HepG2 (cell line): ENCODE results near the gene NBR1. TPM values are rescaled to one million over a fixed set of nuclear protein-coding genes. Genes with fewer than 3 reads are reported as not detected.

ENCODE experiments used
- ATF7 ChIP-seq, 2 experiments: fragments of 450-650 bp in 1 of 2; sonication (generic) in 1 of 2; formaldehyde crosslinking in 1 of 2; IDR thresholded peaks; 2 replicates each; pipeline versions ENCODE4 v1.4.0 to v1.6.1; 2016 to 2020; ENCODE audit warnings: antibody characterized with exemption in 1 of 2, mild to moderate bottlenecking in 1 of 2, missing genetic modification reagents in 1 of 2
- ATF7-NPFF ChIP-seq: sonication (generic); formaldehyde crosslinking; IDR thresholded peaks from 2 replicates; pipeline ENCODE4 v1.8.1; 2023; ENCODE audit warnings: mild to moderate bottlenecking, low read depth, missing genetic modification reagents, moderate library complexity
- CTCF ChIP-seq: sonication (generic); formaldehyde crosslinking; IDR thresholded peaks from 2 replicates; pipeline ENCODE4 v1.5.0; 2020; ENCODE audit warnings: mild to moderate bottlenecking, missing genetic modification reagents, moderate library complexity
- EP300 ChIP-seq, 3 experiments: sonication (generic) in 1 of 3; formaldehyde crosslinking in 1 of 3; IDR thresholded peaks; 2 replicates each; pipeline versions ENCODE4 v1.5.1 to v1.6.1; 2011 to 2020; ENCODE audit warnings: low read depth in 2 of 3, low read length in 2 of 3, borderline replicate concordance in 1 of 3, improper control_type of control experiment in 1 of 3, mild to moderate bottlenecking in 1 of 3, missing genetic modification reagents in 1 of 3, moderate library complexity in 1 of 3
- HNRNPLL ChIP-seq: fragments of 200-400 bp; formaldehyde crosslinking; IDR thresholded peaks from 2 replicates; pipeline ENCODE4 v1.6.1; 2017; ENCODE audit warnings: mild to moderate bottlenecking, low read depth, low read length; ENCODE audit not compliant: poor library complexity, severe bottlenecking
- KLF15 ChIP-seq: sonication (generic); formaldehyde crosslinking; IDR thresholded peaks from 2 replicates; pipeline ENCODE4 v1.8.1; 2023; ENCODE audit warnings: borderline replicate concordance, mild to moderate bottlenecking, inconsistent platforms, missing genetic modification reagents, mixed read lengths
- LBX2 ChIP-seq: sonication (generic); formaldehyde crosslinking; IDR thresholded peaks from 2 replicates; pipeline ENCODE4 v1.5.0; 2020; ENCODE audit warnings: missing genetic modification reagents, mild to moderate bottlenecking, borderline replicate concordance
- MYC ChIP-seq: sonication (generic); formaldehyde crosslinking; IDR thresholded peaks from 2 replicates; pipeline ENCODE4 v1.9.0; 2021; ENCODE audit warnings: missing genetic modification reagents, borderline replicate concordance
- PAF1 ChIP-seq: IDR thresholded peaks from 2 replicates; pipeline ENCODE4 v1.6.1; 2016; ENCODE audit warnings: missing genetic modification reagents, missing compliant biosample characterization
- PAXIP1 ChIP-seq: sonication (generic); formaldehyde crosslinking; conservative IDR thresholded peaks from 2 replicates; pipeline ENCODE4 v1.4.0; 2020; ENCODE audit warnings: mild to moderate bottlenecking, missing genetic modification reagents, moderate library complexity
- TFDP1 ChIP-seq: IDR thresholded peaks from 2 replicates; pipeline ENCODE4 v1.6.1; 2016; ENCODE audit warnings: missing compliant biosample characterization, missing genetic modification reagents, borderline replicate concordance
- ZBTB2 ChIP-seq: sonication (generic); formaldehyde crosslinking; IDR thresholded peaks from 2 replicates; pipeline ENCODE4 v1.8.0; 2022; ENCODE audit warnings: low read depth, missing genetic modification reagents
- ZFP41 ChIP-seq: sonication (generic); formaldehyde crosslinking; IDR thresholded peaks from 2 replicates; pipeline ENCODE4 v1.4.0; 2020; ENCODE audit warnings: mild to moderate bottlenecking, missing genetic modification reagents, borderline replicate concordance
- ZNF558 ChIP-seq: sonication (generic); formaldehyde crosslinking; IDR thresholded peaks from 2 replicates; pipeline ENCODE4 v1.9.0; 2022; ENCODE audit warnings: mild to moderate bottlenecking, missing genetic modification reagents, borderline replicate concordance
- ZNF577 ChIP-seq: sonication (generic); formaldehyde crosslinking; IDR thresholded peaks from 2 replicates; pipeline ENCODE4 v1.4.0; 2020; ENCODE audit warnings: mild to moderate bottlenecking, low read depth, missing genetic modification reagents, borderline replicate concordance
- ZNF737 ChIP-seq: sonication (generic); formaldehyde crosslinking; IDR thresholded peaks from 2 replicates; pipeline ENCODE4 v1.5.0; 2020; ENCODE audit warnings: missing genetic modification reagents, mild to moderate bottlenecking, borderline replicate concordance
- ZNF777 ChIP-seq: sonication (generic); formaldehyde crosslinking; IDR thresholded peaks from 2 replicates; pipeline ENCODE4 v1.4.0; 2020; ENCODE audit warnings: missing genetic modification reagents
- polyA plus RNA-seq, 8 experiments: library from polyadenylated mRNA; depleted of rRNA in 3 of 8; stranded (reverse) in 7 of 8; unstranded in 1 of 8; fragments of >200 nt; fragmentation: Illumina TruSeq in 4 of 8; extraction: Trizol in 4 of 8; gene quantifications; 2 replicates each; pipeline versions ENCODE4 v1.2.1 to v1.2.3, GENCODE V29; 2011 to 2016; ENCODE audit warnings: low read depth in 4 of 8, missing spikeins in 1 of 8, mixed read lengths in 1 of 8; ENCODE audit not compliant: insufficient read depth in 1 of 8
- total RNA-seq, 5 experiments: library from RNA; depleted of rRNA; stranded (reverse); fragments of >200 nt; fragmentation: Illumina TruSeq; extraction: Trizol; gene quantifications; 2 replicates each; pipeline ENCODE4 v1.2.3, GENCODE V29; 2016; ENCODE audit warnings: low read depth in 1 of 5

NBR1 gene
- total and polyA plus RNA-seq, 2 of the 13 experiments (the other 11 are each of a cell fraction or from before 2014, with no cell fraction given): 51.7 to 121 TPM

GRCh38 chr17:43169561-43170139 lies 1.4 kb upstream of the NBR1 start (continued):
- TF ChIP-seq ZNF777 (CRISPR knock-in tag): no peak
- no peak for TF ChIP-seq KLF15 (CRISPR knock-in tag)
- peak; percentile 53; the same call in 1 of the 2 replicates for TF ChIP-seq TFDP1 (CRISPR knock-in tag)
- no peak for TF ChIP-seq PAF1
- peak; percentile 76 for TF ChIP-seq HNRNPLL
- TF ChIP-seq EP300 (IDR thresholded peaks at IDR 0.05; ENCODE audit: low read depth in 2 of 2, low read length in 2 of 2): peak; percentile 40 to 73; a peak in 3 of 4 replicates
- TF ChIP-seq EP300 (CRISPR knock-in tag; IDR thresholded peaks at IDR 0.05; ENCODE audit: borderline replicate concordance): no peak; the same call in 1 of the 2 replicates
- peak; percentile 66; the same call in 1 of the 2 replicates for TF ChIP-seq ZFP41 (CRISPR knock-in tag)
- TF ChIP-seq LBX2 (CRISPR knock-in tag): no peak
- TF ChIP-seq ZNF737: 0 out of 2 replicates have a peak, but pooled peaks have one; percentile 79
- TF ChIP-seq PAXIP1 (CRISPR knock-in tag): peak; percentile 88
- TF ChIP-seq MYC (CRISPR knock-in tag): peak; percentile 15; the same call in 1 of the 2 replicates
- TF ChIP-seq ATF7 (IDR thresholded peaks at IDR 0.05): no peak
- TF ChIP-seq ATF7 (CRISPR knock-in tag; IDR thresholded peaks at IDR 0.05): no peak
- TF ChIP-seq ZBTB2 (CRISPR knock-in tag): no peak
- TF ChIP-seq ATF7-NPFF: peak; percentile 63; the same call in 1 of the 2 replicates
- TF ChIP-seq ZNF558 (CRISPR knock-in tag): no peak; the same call in 1 of the 2 replicates
- no peak for TF ChIP-seq ZNF577 (CRISPR knock-in tag)
- peak; percentile 31; the same call in 1 of the 2 replicates for TF ChIP-seq CTCF
